HL-60/S4 treated with phorbol 12-myristate 13-acetate at 8.2 ng/mL for 4 days and 3 days (cell line): ENCODE data around the gene RRM2.

Experiments used
- in situ Hi-C: fragments of 300-500 bp; cut with MboI; formaldehyde crosslinking; loops from 2 replicates; pipeline ENCODE4 v1.15.0; 2022; ENCODE audit warnings: low sequenced_read_pairs

The RRM2 gene

DNA sequence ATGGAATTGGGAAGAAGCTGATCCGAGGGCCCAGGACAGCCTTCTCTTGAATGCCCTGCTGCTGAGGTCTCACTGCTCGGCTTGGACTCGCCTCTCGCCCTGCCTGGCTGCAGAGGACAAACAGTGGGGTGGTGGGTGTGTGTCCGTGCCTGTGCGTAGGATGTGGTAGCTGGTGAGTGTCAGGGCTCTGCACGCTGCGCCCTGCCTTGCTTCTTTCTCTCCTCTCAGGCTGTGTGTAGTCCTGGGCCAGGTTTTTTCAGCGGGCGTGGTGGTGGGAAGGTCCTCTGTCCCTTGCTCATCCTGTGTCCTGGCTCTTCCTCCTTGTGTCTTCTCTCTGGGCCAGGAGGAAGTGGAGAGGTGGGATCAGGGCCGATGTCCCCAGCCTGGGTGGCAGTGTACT lies 44.8 kb downstream of the RRM2 start:
- in situ Hi-C loops, result no loop called here

DNA sequence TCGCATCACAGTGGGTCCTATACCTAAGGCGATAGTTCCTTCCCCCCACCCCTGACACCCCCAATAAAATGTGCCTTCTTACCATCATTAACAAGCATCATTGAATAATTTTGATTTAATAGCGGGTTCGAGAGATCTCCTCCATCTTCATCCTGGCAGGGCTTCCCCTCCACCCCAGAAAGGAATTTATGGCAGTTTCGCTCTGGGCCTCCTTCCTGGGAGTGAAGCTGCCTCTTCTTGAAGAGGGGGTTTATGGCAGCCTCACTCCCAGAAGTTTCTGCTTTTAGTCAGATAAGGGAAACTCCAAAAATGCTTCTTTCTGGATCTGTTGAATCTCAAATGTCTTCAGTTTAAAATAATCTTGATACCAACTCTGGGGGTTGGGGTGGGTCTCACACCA lies 45.7 kb downstream of the RRM2 start:
- in situ Hi-C loops, result no loop called here

DNA sequence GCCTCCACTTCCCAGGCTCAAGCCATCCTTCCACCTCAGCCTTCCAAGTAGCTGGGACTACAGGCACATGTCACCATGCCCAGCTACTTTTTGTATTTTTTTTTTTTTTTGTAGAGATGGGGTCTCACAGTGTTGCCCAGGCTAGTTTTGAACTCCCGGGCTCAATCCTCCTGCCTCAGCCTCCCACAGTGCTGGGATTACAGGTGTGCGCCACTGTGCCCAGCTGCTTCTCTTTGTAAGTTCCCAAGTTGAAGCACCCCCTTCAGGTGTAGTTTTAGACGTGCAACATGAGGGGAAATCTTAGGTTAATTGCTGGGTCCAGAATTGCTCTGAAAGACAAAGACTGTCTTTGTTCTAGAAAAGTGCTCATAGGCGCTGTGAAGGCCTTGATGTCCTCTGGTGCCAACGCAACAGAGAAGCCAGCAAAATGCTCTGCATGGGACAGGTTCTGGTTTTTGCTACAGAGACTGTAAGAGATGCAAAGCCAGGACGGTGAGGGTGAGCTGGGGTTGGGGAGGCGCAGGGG lies 46.6 kb downstream of the RRM2 start:
- in situ Hi-C loops, result no loop called here

DNA sequence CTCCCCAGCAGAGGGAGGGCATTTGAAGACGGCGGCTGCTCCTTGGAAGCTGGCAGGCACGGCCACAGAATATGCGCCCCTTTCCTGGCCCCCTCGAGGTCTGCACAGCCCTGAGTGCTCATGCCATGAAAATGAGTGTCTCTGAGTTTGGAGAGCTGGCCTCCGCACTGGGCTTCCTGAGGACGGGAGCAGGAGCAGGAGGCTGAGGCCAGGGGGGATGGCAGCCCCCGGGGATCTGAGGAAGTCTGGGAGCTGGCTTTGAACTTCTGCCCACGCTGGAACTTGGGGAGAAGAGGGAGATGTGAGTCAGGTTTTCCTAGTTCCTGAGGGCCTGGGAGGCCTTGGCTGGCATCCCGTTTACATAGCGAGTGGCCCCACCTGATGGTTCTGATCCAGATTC lies 47.0 kb downstream of the RRM2 start:
- in situ Hi-C loops, result no loop called here

DNA sequence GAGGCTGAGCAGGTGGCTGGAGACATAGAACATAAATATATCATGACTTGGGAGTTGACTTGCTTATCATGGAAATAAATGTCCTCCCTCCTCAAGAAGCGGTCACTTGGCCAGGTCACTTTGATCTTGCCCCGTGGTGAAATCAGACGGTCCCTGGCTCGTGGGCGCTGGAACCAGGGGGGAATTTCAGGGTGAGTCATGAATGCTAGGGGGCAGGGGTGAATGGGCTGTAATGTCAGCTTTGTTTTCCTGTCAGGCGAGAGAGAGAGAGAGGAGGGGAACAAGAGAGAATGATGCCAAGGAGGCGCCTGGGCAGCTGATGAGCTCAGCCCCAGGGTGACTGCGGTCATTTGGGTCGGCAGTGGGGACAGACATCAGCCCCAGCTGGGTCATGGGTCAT lies 47.7 kb downstream of the RRM2 start:
- in situ Hi-C loops, result no loop called here

DNA sequence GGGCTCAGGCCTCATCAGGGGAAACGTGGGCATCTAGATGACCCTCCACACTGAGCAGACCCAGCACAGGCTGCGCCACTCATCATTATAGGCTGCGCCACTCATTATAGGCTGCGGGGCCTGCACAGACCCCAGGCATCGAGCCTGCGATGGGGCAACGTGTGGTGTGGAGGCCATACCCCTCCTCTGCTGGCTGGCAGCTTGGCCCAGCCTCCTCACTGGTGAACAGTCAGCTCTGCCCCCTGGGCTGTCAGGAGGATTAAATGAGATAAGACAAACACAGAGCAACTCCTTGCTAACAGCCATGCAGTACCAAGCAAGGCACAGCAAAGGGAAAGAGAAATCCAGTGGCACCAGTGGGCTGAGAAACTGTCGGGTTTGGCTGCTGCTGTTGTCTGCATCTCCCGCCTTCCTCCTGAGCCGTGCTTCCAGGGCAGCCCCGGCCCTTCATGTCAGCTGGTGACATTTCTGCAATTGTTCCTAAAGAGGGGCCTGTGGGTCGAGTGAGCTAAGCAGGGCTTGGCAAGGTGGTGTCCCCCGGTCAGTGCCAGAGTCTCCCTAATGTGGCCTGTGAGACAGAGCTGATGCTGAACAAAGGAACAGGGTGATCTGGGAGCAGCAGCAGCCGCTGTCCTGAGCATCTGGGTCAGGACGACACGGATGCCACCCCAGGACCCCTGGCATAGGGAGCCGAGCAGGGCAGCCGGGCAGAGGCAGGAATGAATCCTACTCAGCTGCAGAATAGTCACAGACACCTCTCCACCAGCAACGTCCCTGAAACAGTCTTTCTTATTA lies 48.7 kb downstream of the RRM2 start:
- in situ Hi-C loops, result no loop called here

DNA sequence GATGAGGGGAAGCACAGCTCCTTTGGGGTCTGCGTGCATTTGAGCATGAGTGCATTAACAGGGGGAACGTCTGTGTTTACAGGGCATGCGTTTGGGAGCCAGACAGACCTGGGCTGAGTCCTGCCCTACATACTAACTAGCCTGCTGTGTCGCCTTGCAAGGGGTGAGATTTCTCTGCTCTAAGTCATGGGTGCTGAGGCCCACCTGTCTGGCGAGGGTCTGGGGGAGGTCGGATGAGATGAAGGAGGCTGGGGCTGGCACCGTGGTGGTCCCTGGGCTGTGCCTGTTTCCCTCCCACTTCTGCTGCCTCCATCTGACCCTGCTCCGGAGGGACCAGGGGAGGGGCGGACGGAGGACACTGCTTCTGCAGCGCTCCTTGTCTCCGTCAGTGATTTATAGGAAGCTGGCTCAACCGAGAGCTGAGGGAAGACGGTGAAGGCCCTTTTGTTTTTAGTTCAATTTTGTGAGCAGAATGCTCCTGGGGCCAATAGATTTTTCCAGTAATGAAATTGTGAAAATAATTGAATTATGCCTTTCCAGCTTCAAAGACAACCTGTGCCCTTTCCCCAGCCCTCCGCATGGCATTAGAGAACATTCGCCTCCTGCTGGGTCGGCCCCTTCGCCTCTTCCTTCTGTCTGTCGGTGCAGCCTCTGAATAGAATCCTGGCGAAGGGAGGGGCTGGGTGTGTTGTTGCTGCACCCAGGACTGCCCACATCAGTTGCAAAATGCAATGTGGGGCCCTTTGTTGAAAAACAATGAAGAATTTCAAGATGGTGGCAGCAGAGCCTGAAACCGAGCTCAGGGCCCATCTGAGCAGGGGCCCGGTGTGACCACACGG lies 49.7 kb downstream of the RRM2 start:
- in situ Hi-C loops, result no loop called here

DNA sequence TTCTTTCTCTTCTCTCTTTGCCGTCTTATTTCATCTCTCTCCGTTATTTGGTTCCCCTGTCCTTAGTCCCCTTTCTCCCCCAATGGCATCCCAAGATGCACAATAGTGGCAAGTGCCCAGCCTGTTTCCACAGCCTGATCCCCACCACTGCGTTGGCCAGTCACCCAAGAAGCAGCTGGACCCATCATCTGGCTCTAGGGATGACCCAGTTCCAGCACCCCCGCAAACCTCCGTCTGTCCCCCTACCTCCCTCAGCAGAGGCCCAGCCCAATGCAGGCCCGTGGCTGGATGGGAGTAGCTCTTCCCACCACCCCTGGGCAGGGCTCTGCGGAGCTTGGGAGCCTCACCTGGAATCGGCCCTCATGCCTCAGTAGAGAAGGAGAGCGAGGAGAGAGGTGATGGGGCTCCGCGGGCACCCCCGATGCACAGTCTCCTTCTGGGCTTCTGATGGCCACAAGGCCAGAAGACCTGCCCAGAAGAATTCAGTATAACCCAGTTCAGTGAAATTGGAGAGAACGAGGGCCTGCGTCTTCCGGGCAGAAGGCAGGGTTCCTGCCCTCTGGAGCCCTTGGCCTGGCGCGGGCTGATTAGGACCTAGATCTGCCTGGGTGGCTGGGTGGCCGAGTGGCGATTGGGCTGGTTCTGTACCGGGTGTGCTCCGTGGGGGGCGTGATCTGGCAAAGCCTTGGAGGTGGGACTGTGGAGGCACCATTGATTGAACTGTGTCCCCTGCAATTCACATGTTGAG lies 50.9 kb downstream of the RRM2 start:
- in situ Hi-C loops, result no loop called here

DNA sequence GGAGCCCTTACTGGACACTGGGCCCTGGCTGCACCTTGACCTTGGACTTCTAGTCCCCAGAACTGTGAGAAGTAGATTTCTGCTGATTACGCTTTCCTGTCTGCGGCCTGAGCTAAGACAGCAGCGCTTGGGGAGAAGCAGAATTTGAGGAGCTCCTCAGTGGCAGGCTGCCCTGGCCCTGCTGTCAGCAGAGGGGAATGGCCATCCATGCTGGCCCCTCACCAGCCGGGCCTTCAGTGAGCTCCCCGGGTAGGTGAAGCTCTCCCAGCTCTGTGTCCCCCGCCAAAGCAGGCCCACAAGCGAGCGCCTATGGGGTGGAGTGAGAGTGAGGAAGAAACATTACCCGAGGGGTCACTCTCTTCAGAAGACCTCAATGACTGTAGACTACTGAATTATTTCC lies 51.6 kb downstream of the RRM2 start:
- in situ Hi-C loops, result no loop called here

DNA sequence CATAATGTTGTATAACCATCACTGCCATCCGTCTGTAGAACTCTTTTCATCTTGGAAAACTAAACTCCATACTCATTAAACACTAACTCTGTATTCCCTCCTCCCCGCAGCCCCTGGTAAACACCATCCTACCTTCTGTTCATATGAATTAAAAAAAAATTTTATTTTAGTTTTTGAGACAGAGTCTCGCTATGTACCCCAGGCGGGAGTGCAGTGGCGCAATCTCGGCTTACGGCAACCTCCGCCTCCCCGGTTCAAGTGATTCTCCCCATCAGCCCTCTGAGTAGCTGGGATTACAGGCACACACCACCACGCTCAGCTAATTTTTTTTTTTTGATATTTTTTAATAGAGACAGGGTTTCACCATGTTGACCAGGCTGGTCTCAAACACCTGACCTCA lies 52.9 kb downstream of the RRM2 start:
- in situ Hi-C loops, result no loop called here

DNA sequence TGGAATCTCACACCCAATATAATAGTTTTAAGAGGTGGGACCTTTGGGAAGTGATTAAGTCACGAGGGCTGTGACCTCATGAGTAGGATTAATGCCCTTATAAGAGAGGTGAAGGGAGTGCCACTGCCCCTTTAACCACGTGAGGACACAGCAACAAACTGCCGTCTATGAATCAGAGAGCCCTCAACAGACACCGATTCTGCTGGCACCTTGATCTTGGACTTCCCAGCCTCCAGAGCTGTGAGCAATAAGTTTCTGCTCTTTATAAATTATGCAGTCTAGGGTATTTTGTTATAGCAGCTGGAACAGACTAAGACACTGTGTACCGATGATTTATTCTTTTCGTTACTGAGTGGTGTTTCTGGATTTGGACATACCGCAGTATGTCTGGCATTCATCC lies 56.2 kb downstream of the RRM2 start:
- in situ Hi-C loops, result no loop called here

DNA sequence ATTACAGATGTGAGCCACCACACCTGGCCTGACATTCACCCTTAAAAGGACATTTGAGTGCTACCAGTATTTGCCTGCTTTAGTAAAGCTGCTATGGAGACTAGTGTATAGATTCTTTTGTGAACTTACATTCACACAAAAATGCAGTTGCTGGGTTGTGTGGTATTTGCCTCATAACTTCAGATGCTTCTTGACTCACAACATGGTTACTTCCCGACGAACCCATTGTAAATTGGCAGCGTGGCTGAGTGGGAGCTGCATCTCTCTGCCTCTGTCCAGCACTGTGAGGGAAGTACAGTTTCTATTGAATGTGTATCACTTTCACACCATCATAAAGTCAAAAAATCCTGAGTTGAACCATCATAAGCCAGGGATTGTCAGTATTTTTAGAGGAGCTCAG lies 56.9 kb downstream of the RRM2 start:
- in situ Hi-C loops, result no loop called here

DNA sequence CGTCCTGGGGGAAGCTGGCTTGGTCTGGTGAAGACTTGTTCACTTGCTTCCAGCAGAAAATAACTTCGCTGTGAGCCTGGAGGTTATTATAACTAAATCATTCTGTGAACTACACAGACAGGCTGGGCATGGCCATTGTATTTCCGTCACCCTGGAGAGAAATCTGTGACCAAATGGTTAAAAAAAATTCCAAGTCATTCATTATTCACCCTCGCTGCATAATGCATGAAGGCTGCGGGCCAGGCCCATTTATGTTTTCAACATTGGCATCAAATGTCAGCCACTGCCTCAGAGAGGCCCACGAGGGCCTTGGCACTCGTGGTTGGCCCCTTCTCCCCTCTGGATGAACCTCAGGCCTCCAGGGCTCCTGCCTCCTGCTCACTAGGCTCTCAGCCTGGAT lies 57.7 kb downstream of the RRM2 start:
- in situ Hi-C loops, result no loop called here
